Retinal pigment epithelial cell (primary cell): ENCODE results near the gene ATG2B.
"Not testable (repeated sequence)": the region's sequence is repeated elsewhere in the genome, so short reads cannot be mapped to it uniquely, and the experiment has no call there.

Experiments
- DNase-seq: peaks from one replicate; pipeline ENCODE4 v3.0.0-alpha.2; 2010; ENCODE audit warnings: low read depth
- H3K4me3 ChIP-seq: 2 replicates; pipeline ENCODE4 v1.5.1; 2011; ENCODE audit warnings: mild to moderate bottlenecking, low read length, control low read depth, moderate library complexity
- CTCF ChIP-seq: conservative IDR thresholded peaks from 2 replicates; pipeline ENCODE4 v1.5.1; 2011; ENCODE audit warnings: low read depth, low read length, control low read depth, inconsistent platforms

ATG2B gene

GRCh38 chr14:96362071-96362964, 823 bp downstream of the ATG2B start:
- H3K4me3 ChIP-seq, result peak overlapping the region; percentile 92
- peak; percentile 14 for DNase-seq

GRCh38 chr14:96359959-96360358, 3.2 kb downstream of the ATG2B start:
- no peak overlapping the region for H3K4me3 ChIP-seq
- DNase-seq, result no peak

More at GRCh38 chr14:96362071-96362964, 823 bp downstream of the ATG2B start:
- TF ChIP-seq CTCF, result no peak

GRCh38 chr14:96357216-96357615, 5.9 kb downstream of the ATG2B start:
- no peak for TF ChIP-seq CTCF
- no peak for DNase-seq
- H3K4me3 ChIP-seq, result no peak overlapping the region

More at GRCh38 chr14:96359959-96360358, 3.2 kb downstream of the ATG2B start:
- TF ChIP-seq CTCF, result no peak

GRCh38 chr14:96354246-96354645, 8.9 kb downstream of the ATG2B start:
- no peak for DNase-seq
- no peak for TF ChIP-seq CTCF
- H3K4me3 ChIP-seq, result no peak overlapping the region

GRCh38 chr14:96352708-96353107, 10.4 kb downstream of the ATG2B start:
- H3K4me3 ChIP-seq, result no peak overlapping the region

GRCh38 chr14:96351986-96352385, 11.2 kb downstream of the ATG2B start:
- H3K4me3 ChIP-seq, result no peak overlapping the region
- TF ChIP-seq CTCF, result no peak
- DNase-seq, result no peak

More at GRCh38 chr14:96352708-96353107, 10.4 kb downstream of the ATG2B start:
- DNase-seq, result no peak
- TF ChIP-seq CTCF, result no peak

- no peak overlapping the region for H3K4me3 ChIP-seq
- no peak for DNase-seq
- TF ChIP-seq CTCF, result no peak
Observed at GRCh38 chr14:96349286-96350075, 13.7 kb downstream of the ATG2B start.

GRCh38 chr14:96347957-96348356, 15.2 kb downstream of the ATG2B start:
- DNase-seq, H3K4me3 ChIP-seq: not testable (repeated sequence)
